SJSA1 (cell line): Measurements from ENCODE around the gene CHST1. TPM values are rescaled to one million over a fixed set of nuclear protein-coding genes. Genes with fewer than 3 reads are reported as not detected.

Source experiments
- DNase-seq, 2 experiments: peaks; one replicate each; pipeline ENCODE4 v3.0.0-alpha.2; 2015 to 2020; ENCODE audit warnings: low spot score in 2 of 2, low read depth in 1 of 2
- H3K27ac ChIP-seq: fragments of 250-450 bp; sonication (Bioruptor Pico); 2 replicates; pipeline ENCODE4 v1.5.1; 2020; ENCODE audit warnings: mild to moderate bottlenecking, moderate library complexity
- H3K27me3 ChIP-seq: fragments of 250-450 bp; sonication (Bioruptor Pico); replicated peaks from 2 replicates; pipeline ENCODE4 v1.5.1; 2020; ENCODE audit warnings: mild to moderate bottlenecking, moderate library complexity
- H3K36me3 ChIP-seq: fragments of 250-450 bp; sonication (Bioruptor Pico); 2 replicates; pipeline ENCODE4 v1.5.1; 2020; ENCODE audit warnings: mild to moderate bottlenecking
- H3K4me1 ChIP-seq: fragments of 250-450 bp; sonication (Bioruptor Pico); replicated peaks from 2 replicates; pipeline ENCODE4 v1.6.1; 2021; ENCODE audit warnings: mild to moderate bottlenecking
- H3K4me3 ChIP-seq: fragments of 250-450 bp; sonication (Bioruptor Pico); 2 replicates; pipeline ENCODE4 v1.5.1; 2020; ENCODE audit warnings: mild to moderate bottlenecking
- H3K9me3 ChIP-seq: fragments of 250-450 bp; sonication (Bioruptor Pico); replicated peaks from 2 replicates; pipeline ENCODE4 v1.5.1; 2020; ENCODE audit warnings: mild to moderate bottlenecking
- total RNA-seq: library from RNA; depleted of rRNA; stranded (reverse); fragments of >200 nt; shearing (Covaris generic); gene quantifications from 2 replicates; pipeline ENCODE4 v1.2.3, GENCODE V29; 2014; rRNA removed

CHST1 gene
- total RNA-seq, 1 experiment from 2014 or later: not detected

GRCh38 chr11:45610627-45611026, 54.8 kb downstream of the CHST1 start:
- H3K36me3 ChIP-seq: no peaks in the 10 kb centered on the region
- H3K4me3 ChIP-seq: no peak overlapping the region
- peaks cover 11% of the 10 kb centered on the region for H3K27me3 ChIP-seq
- no peaks in the 10 kb centered on the region for H3K9me3 ChIP-seq
- DNase-seq: peak in 1 of 2 experiments; percentile 30
- H3K4me1 ChIP-seq: no peaks in the 10 kb centered on the region
- H3K27ac ChIP-seq: no peak overlapping the region

GRCh38 chr11:45609902-45610301, 55.5 kb downstream of the CHST1 start:
- H3K27me3 ChIP-seq: peaks cover 18% of the 10 kb centered on the region
- no peaks in the 10 kb centered on the region for H3K4me1 ChIP-seq
- DNase-seq: peak in 1 of 2 experiments; percentile 32
- no peak overlapping the region for H3K27ac ChIP-seq
- no peaks in the 10 kb centered on the region for H3K9me3 ChIP-seq
- H3K4me3 ChIP-seq: no peak overlapping the region
- H3K36me3 ChIP-seq: no peaks in the 10 kb centered on the region

DNA sequence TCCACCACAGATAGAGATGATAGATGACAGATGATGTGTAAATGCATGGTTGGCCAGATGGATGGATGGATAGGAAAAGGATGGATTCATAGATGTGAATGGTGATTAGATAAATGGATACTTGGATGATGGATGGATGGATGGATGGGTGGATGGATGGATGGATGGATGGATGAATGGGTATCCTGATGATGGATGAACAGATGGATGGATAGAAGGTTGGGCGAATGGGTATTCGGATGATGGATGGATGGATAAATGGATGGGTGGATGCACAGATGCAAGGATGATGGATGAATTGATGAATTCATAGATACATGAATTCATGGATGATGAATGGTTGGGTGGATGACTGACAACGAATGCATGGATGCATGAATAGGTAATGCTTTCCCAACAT, 56.1 kb downstream of the CHST1 start:
- Histone ChIP-seq H3K27ac (no peak overlapping the region), H3K9me3 (no peaks in the 10 kb centered on the region), H3K27me3 (peaks cover 14% of the 10 kb centered on the region), H3K36me3 (no peaks in the 10 kb centered on the region), H3K4me3 (no peak overlapping the region), H3K4me1 (no peaks in the 10 kb centered on the region)
- DNase-seq: no peak

GRCh38 chr11:45607995-45608394, 57.4 kb downstream of the CHST1 start:
- no peaks in the 10 kb centered on the region for H3K4me1 ChIP-seq
- no peaks in the 10 kb centered on the region for H3K36me3 ChIP-seq
- peak in 1 of 2 experiments; percentile 39 for DNase-seq
- no peak overlapping the region for H3K4me3 ChIP-seq
- H3K27ac ChIP-seq: no peak overlapping the region
- peaks cover 16% of the 10 kb centered on the region for H3K27me3 ChIP-seq
- H3K9me3 ChIP-seq: no peaks in the 10 kb centered on the region

- Histone ChIP-seq H3K36me3 (no peaks in the 10 kb centered on the region), H3K4me1 (no peaks in the 10 kb centered on the region), H3K4me3 (no peak overlapping the region), H3K27ac (no peak overlapping the region), H3K27me3 (peaks cover 22% of the 10 kb centered on the region), H3K9me3 (no peaks in the 10 kb centered on the region)
- DNase-seq: peak in 1 of 2 experiments; percentile 41
These were observed 58.7 kb downstream of the CHST1 start for GRCh38 chr11:45606514-45607281.

- H3K9me3 ChIP-seq: no peaks in the 10 kb centered on the region
- H3K27me3 ChIP-seq: peaks cover 22% of the 10 kb centered on the region
These were observed 60.4 kb downstream of the CHST1 start for GRCh38 chr11:45605051-45605450.

GRCh38 chr11:45603946-45604682, 61.3 kb downstream of the CHST1 start:
- no peaks in the 10 kb centered on the region for H3K9me3 ChIP-seq
- peaks cover 25% of the 10 kb centered on the region for H3K27me3 ChIP-seq
- DNase-seq: no peak
- H3K36me3 ChIP-seq: no peaks in the 10 kb centered on the region
- H3K4me1 ChIP-seq: no peaks in the 10 kb centered on the region
- no peak overlapping the region for H3K4me3 ChIP-seq
- H3K27ac ChIP-seq: no peak overlapping the region

More at GRCh38 chr11:45605051-45605450, 60.4 kb downstream of the CHST1 start:
- H3K36me3 ChIP-seq: no peaks in the 10 kb centered on the region
- no peak overlapping the region for H3K4me3 ChIP-seq
- no peak for DNase-seq
- no peaks in the 10 kb centered on the region for H3K4me1 ChIP-seq
- no peak overlapping the region for H3K27ac ChIP-seq

DNA sequence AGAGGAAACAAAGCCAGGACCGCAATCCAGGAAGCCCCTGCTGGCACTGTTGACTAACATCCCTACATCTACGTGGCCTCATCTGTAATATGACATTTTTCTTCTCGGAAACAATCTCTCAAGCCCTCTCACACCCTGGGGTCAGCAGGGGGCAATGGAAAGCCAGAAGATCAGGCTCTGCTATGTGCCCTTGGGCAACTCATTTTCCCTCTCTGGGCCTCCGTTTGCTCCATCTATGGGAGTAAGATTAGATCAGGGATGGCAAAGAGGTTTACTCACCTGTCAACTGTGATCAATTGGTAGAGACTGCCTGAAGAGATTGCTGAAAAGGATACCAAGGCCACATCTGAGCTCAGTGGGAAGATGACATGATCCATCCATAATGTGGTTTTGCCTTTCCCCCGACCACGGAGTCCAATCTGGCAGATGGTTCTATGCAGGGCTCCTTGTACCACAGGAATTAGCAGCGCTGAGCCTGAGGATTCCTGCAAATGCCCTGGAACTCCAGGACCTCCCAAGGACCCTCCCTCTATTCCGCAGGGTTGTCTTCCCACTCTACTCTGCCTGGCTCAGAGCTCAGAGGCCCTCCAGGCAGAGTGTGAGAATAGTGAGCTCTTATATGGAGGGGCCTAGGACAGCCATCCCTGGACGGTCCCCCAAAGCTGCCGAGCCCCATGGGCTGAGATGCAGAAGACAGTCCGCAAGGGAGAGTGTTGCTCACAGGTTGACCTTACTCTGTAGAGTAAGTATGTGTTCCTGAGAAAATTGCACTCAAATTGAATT, 66.1 kb downstream of the CHST1 start:
- no peaks in the 10 kb centered on the region for H3K4me1 ChIP-seq
- no peak overlapping the region for H3K4me3 ChIP-seq
- H3K9me3 ChIP-seq: no peaks in the 10 kb centered on the region
- H3K27me3 ChIP-seq: peaks cover 43% of the 10 kb centered on the region
- no peak for DNase-seq
- H3K36me3 ChIP-seq: no peaks in the 10 kb centered on the region
- no peak overlapping the region for H3K27ac ChIP-seq

Other genes starting within 250 kb of the CHST1 start
- 11.5 and 11.8 TPM in 2 replicates for gene SLC35C1, start 139.5 kb upstream of the CHST1 start, total RNA-seq
- gene CRY2, start 181.9 kb upstream of the CHST1 start, total RNA-seq: 16.1 and 17.3 TPM in 2 replicates
- gene MAPK8IP1, start 220.0 kb upstream of the CHST1 start, total RNA-seq: 2.6 and 4.3 TPM in 2 replicates
- gene FREY1, start 241.6 kb upstream of the CHST1 start, total RNA-seq: 0.21 TPM in 1 of 2 replicates, not detected in the other